HG03045 (cell line): ENCODE data around the gene CHERP.

Source experiments
- ATAC-seq: cut with Tn5 transposase; IDR thresholded peaks from one replicate; pipeline ENCODE4 v1.9.1; 2021; ENCODE audit warnings: mild to moderate bottlenecking, moderate library complexity; ENCODE audit not compliant: unreplicated experiment

The CHERP gene, protein sequence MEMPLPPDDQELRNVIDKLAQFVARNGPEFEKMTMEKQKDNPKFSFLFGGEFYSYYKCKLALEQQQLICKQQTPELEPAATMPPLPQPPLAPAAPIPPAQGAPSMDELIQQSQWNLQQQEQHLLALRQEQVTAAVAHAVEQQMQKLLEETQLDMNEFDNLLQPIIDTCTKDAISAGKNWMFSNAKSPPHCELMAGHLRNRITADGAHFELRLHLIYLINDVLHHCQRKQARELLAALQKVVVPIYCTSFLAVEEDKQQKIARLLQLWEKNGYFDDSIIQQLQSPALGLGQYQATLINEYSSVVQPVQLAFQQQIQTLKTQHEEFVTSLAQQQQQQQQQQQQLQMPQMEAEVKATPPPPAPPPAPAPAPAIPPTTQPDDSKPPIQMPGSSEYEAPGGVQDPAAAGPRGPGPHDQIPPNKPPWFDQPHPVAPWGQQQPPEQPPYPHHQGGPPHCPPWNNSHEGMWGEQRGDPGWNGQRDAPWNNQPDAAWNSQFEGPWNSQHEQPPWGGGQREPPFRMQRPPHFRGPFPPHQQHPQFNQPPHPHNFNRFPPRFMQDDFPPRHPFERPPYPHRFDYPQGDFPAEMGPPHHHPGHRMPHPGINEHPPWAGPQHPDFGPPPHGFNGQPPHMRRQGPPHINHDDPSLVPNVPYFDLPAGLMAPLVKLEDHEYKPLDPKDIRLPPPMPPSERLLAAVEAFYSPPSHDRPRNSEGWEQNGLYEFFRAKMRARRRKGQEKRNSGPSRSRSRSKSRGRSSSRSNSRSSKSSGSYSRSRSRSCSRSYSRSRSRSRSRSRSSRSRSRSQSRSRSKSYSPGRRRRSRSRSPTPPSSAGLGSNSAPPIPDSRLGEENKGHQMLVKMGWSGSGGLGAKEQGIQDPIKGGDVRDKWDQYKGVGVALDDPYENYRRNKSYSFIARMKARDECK

DNA sequence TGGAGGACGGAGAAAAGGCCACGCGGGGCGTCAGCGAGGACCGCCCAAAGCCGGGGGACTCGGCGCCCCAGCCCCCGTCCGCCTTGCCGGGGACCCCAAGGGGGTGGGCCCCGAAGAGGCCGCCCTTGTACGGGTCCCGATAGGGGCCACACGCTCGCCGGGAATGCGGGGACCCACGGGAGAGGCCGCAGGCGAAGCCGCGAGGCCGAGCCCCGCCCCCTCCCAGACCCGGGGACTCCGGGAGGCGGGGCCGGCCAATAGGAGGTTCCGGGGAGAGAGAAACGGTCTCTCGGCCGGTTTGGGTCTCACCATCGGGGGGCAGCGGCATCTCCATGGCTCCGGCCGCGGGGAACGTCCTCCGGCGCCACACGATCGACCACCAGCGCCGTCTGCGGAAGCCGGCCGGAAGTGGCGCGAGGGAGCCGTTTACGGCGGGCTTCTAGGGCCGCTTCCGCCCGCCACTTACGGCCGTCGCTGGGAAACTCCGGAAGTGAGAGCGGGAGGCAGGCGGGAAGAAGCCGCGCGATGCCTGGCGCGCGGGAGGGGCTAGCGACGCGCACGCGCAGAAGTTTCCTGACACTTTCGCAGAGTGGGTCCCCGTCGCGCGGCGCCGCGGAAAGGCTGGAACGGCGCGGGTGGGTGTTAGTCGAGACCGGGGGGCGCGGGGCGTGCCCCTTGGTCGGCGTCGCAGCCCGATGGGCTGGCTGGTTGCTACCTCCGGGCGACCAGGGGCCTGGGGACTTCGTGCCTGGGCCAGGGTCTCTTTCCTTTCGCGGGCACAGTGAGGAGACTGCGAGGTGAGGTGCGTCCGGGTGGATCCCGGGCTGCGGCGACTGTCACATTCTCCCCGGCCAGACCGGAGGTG, at the start of gene CHERP:
CHERP (minus strand) TSS at position 393 of the 865 bp plus-strand sequence; CDS start at position 334, 59 bp downstream.
- peak; percentile 67 for ATAC-seq

DNA sequence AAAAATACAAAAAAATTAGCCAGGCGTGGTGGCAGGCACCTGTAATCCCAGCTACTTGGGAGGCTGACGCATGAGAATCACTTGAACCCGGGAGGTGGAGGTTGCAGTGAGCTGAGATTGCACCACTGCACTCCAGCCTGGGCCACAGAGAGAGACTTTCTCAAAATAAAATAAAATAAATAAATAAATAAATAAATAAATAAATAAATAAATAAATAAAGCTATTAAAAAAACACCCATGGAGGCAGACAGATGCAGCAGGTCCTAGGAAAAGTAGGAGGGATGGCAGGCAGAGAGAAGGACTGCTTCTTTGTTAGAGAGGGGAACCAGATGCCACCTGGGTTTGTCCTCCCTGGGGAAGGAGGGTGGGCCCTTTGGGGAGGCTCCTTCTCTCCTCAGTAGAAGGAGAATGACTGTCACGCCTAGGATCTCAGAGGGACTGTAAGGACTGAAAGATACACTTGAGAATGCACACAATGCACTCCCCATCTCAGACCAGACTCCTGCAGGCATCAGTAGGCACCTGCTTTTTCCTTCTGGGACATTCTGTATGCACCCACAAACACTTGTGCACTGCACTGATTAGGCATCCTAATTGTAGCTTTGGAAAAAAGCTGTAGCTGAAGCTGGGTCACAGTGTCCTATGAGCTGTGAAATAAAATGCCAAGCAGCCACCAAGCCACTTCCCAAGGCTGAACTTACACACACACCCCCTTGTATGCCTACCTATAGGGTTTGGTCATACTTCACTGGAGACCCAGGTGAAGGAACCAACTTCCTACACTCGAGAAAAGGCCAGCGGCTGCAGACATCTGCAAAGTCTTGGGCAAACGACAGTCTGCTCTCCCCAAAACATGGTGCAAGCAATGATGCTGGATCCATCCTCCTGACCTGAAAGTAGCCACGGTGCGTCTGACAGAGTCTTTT, 48.9 kb upstream of the CHERP start:
- no peak for ATAC-seq

DNA sequence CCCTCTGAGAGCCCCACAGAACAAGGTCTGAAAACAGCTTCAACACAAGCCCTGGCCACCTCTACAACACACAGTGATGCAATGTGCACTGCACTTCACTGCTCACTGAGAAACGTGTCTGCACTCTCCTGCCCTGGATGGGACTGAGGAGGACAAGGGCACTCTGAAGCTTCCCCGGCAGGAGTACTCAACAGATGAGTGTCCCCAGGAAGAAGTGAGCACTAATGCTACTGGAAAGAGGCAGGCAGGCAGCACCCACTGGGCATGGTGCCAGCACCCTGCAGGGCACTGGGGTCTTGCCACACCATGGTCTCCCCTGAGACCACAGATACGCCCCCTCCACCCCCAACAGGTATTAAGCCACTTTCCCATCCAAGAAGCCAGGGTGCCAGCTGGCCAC, 47.7 kb upstream of the CHERP start:
- no peak for ATAC-seq

DNA sequence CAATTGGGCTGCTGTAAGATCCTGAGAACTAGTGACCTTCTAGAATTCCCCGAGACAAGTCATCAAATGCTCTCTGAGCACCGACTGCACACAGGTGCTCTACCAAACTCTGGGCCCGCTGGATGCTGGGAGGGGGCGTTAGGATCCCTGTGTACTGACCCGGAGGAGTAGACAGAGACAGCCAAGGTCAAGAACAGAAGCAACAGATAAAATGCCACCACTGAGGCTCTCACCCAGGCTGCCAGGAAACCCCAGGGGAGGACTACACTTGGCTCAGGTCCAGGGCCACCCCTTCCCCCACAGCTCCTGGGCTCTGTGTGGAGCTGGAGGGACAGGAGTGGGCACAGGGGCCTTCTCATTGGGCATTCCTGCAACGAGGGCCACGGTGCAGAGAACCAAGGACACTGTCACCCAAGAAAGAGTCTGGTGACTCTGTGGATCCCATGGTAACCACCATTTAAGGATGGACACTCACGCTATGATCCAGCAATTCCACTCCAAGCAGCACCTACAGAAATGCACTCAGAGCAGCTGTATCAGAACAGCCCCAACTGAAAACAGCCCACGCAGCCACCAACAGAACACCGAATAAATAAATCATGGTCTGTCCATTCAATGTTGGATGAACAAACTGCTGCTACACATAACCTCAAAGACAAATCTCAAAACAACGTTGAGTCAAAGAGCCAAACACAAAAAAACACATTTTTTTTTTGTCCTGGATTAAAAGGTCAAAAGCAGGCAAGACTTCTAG, 46.8 kb upstream of the CHERP start:
- ATAC-seq: peak; percentile 5

DNA sequence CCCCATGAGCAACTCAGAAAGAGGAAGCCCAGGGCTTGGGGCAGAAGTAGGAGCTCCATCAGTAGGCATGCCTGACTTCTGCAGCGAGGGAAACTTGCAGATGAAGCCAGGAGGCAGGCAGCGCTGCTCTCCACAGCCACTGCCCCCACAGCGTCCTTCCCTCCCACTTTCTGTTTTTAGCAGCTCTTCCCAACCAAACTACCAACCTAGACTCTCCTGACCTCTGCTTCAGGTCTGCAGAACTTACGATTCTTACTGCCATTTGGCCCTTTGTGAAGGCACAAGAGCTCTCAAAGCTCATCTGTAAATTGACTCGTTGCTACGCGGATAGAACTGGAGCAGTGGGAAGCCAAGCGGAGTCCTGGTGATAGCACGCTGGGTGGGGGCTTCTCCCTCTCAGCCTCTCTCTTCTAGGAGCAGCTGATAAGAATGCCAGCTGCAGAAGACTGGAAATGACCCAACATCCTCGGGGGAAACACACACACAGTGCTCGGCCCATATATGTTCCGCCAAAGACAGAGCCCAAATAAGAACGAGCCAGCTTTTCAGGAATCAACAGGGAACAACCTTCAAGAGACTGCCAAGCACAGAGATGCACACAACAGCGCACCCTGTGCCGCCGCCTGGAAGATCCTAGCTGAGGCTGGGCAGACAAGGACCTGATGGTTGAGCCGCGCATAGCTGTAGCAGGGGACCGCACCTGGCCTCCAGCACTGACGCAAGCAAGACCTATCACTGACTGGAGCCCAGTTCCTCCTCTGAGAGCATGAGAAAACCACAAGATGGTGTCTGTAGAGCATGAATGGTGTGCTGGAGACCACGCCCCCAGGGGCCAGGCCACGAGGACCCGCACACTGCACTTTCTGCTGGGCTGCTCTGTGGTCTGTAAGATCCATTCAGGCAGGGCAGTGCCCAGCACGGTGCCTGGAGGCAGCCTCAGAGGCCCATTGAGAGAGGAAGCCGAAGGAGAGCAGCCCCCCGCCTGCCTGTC, 45.9 kb upstream of the CHERP start:
- ATAC-seq: peak; percentile 33

DNA sequence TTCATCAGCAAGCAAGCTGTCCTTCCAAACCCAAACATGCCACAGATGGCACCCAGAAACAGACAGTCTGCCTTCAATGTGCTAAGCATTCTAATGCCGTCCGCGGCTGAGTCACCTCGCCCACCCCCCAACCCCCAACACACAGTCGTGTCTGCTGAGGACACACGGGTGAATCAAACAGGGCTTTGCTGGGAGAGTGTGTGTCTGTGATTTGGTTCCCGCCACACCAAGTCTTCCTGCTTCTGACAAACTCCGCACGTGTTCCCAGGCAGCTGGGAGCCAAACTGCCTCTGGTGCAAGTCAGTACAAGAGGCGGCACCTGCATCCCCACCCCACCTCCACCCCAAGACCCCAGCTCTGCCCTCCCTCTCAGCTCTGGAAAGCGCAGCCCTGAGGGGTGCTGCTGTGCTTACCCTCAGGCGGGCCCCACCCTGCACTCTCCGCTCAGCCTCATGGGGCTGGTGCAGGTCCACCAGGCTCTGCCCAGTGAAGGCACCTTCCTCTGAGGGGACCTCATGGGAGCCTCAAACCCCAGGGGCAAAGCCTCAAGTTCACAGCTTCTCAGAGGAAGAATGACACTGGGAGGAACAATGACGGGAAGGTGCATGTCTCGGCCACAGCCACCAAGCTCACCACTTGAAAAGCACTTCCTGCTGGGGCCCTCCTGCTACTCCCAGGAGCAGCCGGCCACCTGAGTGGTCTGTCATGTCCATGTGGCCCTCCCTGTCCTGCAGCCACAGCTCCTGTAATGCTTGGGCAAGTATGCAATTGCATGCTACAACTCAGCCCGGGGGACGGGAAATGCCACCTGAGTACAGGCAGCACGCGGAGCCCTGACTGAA, 45.0 kb upstream of the CHERP start:
- ATAC-seq: no peak

DNA sequence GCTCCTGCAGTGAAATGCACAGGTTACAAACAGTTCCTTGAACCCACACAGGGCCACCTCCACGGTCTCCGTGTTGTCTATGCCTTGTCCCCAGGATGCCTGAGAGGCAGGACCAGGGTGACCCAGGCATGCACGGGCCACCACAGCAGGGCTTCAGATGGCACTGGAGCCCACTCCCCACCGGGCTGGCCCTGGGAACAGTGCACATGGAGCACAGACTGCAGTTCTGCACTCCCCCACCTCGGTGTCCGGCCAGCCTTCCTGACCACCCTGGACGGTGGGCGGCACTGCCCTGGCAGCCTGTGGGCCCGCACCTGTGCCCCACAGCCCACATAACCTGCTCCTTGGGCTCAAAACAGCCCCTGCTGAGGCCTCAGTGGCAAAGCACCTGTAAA, 44.2 kb upstream of the CHERP start:
- ATAC-seq: no peak

DNA sequence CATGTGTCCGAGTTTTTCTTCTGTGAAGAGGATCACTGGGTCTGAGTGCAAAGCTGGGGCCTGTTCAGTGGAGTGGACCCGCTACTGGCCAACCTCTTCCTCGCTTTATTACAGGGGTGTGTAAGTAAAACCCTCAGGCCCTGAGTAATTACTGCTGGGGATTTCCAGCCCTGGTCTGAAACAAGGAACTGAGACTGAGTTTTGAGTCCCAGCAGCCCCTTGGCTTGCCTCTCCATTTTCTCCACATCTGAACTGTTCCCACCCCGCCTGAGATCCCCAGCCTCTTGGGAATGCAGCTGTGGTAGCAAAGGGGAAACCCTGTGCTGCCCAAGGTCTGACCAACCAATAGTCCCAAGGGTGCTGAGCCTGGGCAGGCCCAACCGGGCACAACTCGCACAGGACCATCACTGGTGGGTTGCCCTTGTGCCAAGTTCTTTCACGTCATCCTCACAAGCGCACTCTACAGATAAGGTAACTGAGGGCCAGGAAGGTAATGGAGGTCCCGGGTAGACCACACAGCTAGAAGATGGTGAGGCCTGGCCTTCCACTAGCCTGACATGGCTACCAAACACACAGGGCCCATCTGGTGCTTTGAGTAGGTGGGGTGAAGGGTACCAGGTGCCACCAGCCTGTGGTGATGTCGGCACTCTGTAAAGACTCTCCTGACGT, 43.7 kb upstream of the CHERP start:
- peak; percentile 27 for ATAC-seq

DNA sequence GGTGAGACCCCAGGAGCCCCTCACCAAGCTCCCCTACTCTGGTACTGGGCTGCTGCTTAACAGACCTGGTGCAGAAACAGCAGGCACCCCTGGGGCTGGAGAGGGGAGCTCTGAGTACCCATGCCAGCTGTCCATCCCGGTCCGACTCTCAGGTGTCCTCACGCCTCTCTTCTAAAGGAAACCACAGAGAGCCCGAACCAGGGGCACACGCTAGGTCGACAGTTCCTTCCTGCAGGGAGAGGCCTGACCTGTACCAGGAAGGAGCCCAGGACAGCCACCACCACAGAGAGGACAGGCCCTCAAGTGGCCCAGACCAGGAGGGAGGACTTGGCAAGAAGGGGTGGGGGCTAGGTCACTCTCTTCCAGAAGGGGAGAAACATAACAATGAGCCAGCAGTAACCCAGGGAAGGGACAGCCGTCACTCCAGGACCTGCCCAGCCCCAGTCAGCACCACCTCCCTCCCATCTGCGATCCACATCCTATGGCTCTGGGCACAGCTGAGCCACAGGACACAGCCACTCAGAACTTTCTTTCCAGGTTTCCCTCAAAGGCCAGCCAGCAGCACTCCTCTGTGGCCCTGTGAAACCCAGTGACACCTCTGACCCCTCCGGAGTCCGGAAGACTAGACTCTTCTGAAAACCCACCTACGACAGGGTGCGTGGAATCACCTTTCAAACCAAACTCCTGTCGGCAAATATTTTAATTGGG, 43.0 kb upstream of the CHERP start:
- no peak for ATAC-seq

DNA sequence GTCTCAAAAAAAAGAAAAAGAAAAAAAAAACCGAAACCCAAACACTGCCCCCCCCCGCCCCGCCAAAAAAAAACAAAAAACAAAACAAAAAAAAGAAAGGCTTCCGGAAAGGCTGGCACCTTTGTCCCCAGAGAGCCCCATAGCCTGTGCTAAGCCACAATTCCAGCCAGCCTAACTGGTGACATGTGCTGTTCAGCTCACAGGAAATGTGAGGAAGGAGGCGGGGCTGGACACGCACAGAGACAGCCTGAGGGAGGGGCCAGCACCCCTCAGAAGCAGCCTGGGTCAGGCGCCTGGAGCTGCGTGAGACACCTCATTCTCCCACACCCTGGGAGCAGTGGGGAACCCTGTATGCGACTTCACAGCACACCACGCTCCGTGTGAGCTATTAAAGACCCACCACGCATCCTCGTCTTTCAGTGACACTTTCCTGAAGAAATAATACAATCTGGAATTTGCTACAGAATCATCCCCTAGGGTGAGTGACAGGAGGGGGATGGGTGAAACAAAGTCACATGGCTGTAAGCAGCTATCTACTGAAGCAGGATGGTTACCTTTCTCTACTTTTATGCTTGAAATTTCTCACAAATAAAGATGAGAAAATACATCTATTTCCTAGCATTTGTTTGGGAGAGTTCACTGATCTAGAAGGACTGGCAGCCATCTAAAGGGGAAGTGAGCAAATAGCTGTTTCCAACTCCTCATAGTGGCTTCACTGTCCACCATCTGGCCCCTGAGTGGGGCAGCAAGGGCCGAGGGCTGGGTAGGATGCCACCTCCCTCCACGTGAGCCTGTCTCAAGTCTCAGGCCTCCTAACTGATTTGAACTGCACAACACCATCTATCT, 42.2 kb upstream of the CHERP start:
- peak; percentile 49 for ATAC-seq

DNA sequence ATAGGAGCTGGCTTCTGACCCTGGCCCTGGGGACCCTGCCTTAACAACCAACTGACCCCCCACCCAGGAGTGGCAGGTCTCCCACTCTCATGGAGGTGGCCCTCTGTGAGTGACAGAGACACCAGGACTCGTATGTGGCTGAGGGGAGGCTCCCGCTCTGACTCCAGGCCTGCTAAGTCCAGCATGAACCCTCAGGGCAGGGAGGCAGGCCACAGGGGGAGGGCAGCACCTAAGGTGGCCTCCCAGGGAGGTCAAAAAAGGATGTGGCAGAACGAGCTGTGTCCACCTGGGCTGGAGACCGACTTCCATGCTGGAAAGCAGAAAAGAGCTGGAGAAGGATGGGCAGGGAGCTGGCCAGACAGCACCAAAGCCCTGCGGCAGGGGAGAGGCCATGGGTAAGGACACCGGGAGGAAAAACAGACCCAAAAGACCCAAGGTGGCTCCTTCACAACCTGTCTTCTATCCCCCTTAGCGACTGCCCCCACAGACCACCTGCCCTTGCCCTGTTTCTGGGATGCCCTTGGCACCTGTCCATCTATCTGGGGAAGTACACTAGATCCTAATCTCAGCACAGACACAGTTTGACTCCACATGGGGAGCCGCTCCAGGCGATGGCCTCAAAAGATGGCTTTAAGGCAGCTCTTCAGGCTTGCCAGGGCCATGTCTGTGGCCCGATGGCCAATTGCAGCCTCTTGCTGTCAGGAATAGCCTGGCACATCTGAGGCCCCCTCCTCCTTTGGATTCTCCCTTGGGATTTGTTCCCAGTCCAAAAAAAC, 40.4 kb upstream of the CHERP start:
- no peak for ATAC-seq

DNA sequence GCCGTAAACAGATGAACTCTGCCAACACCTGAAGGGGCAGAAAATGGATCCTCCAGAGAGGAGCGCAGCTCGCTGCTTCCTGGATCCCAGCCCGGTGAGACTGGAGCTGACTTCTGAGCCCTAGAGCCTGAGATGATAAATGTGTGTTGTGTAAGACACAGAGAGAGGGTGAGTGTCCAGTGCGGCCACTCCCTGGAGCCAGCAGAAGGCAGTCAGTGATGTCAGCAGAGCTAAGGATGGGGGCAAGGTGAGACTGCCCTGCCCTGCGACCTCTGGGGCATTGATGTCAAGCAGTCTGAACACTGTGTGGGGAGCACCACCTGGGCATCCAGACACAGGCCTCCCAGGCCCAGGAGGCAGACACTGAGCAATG, 39.7 kb upstream of the CHERP start:
- no peak for ATAC-seq

DNA sequence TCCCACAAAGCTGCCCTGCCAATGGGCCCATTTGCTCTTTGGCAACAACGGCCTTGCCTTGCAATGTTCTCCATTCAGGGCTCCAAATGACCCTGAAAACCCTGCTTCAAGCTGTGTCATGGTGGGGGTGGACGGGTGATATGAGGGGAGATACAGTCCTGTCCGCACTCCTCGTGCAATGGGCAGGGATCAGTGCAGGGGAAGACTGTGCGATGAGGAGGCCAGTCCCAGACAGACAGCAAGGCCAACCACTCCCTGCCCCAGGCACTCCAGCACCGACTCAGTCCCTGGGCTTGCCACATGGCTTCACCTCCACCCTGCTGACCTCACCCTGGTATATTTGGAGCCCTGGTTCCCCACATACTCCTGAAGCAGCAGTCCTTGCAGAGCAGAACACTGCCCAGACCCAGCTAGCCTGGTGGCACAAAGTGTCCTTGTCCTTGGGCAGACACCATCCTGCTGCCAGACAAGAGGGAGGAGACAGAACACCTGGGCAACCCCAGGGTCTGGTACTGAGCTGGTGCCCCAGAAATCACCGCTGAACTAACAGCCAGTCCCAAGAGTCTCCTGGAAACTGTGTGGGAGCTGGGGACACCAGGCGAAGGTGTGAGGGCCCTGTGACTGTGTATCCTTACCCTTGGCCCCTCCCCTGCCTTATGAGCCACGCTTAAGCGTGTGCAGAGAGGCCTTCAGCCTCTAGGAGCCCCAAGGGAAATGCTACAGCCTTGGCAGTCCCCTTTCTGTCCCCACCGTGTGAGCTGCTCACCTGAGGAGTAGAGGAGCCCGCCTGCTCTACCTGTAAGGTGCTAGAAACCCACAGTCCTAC, 39.1 kb upstream of the CHERP start:
- ATAC-seq: no peak
